HL-60/S4 treated with phorbol 12-myristate 13-acetate at 8.2 ng/mL for 4 days and 3 days (cell line): ENCODE results near the gene RPL15.

Source experiments
- in situ Hi-C: fragments of 300-500 bp; cut with MboI; formaldehyde crosslinking; loops from 2 replicates; pipeline ENCODE4 v1.15.0; 2022; ENCODE audit warnings: low sequenced_read_pairs

The RPL15 gene

GRCh38 chr3:23960649-23961048 lies 43.7 kb downstream of the RPL15 start:
- in situ Hi-C loops = no loop called here

GRCh38 chr3:23961066-23961465 lies 44.1 kb downstream of the RPL15 start:
- in situ Hi-C loops = no loop called here

GRCh38 chr3:23961913-23962312 lies 45.0 kb downstream of the RPL15 start:
- in situ Hi-C loops = no loop called here

GRCh38 chr3:23964537-23965235 lies 47.8 kb downstream of the RPL15 start:
- in situ Hi-C loops = no loop called here

- in situ Hi-C loops = no loop called here
Observed at GRCh38 chr3:23966328-23966727, 49.4 kb downstream of the RPL15 start.

GRCh38 chr3:23968463-23969184 lies 51.7 kb downstream of the RPL15 start:
- in situ Hi-C loops = no loop called here

- in situ Hi-C loops = no loop called here
Observed at GRCh38 chr3:23969393-23969792, 52.5 kb downstream of the RPL15 start.
